T-helper 1 cell treated with Interleukin-12 subunit alpha and Interleukin-12 subunit beta and Interleukin-4 antibody, amounts not matched to agents 30 ng/mL and 1 ng/mL, for 36 hours (primary cell): ENCODE measurements around the gene ENKD1. TPM values are rescaled to one million over a fixed set of nuclear protein-coding genes. Genes with fewer than 3 reads are reported as not detected.

Experiments used
- total RNA-seq: library from RNA; stranded (reverse); gene quantifications from 2 replicates; pipeline ENCODE4 v1.2.3, GENCODE V29; 2022

Gene ENKD1
- total RNA-seq, 1 donor from 2014 or later, result 8.5 TPM

Other genes with a start within 250 kb of the ENKD1 start
- gene HSD11B2, start 235.6 kb downstream of the ENKD1 start, total RNA-seq, result 0.29 TPM in 1 of 2 replicates, not detected in the other
- gene ATP6V0D1, start 185.6 kb downstream of the ENKD1 start, total RNA-seq, result 69.7 and 70.7 TPM in 2 replicates
- not detected in 2 replicates for gene AGRP, start 183.2 kb downstream of the ENKD1 start, total RNA-seq
- gene RIPOR1, start 137.9 kb downstream of the ENKD1 start, total RNA-seq, result 47.9 and 52.6 TPM in 2 replicates
- 75.3 and 79.3 TPM in 2 replicates for gene CTCF, start 104.2 kb downstream of the ENKD1 start, total RNA-seq
- gene CARMIL2, start 21.6 kb downstream of the ENKD1 start, total RNA-seq, result 206 and 225 TPM in 2 replicates
- gene ACD, start 6.5 kb downstream of the ENKD1 start, total RNA-seq, result 39.9 and 42.8 TPM in 2 replicates
- gene PARD6A, start 5.8 kb downstream of the ENKD1 start, total RNA-seq, result 10.2 and 11.1 TPM in 2 replicates
- gene C16orf86, start 64 bp upstream of the ENKD1 start, total RNA-seq, result 1.9 and 3.2 TPM in 2 replicates
- 13.4 and 15.2 TPM in 2 replicates for gene GFOD2, start 52.6 kb upstream of the ENKD1 start, total RNA-seq
- 34.4 and 36.4 TPM in 2 replicates for gene RANBP10, start 139.8 kb upstream of the ENKD1 start, total RNA-seq
- 0.32 and 0.61 TPM in 2 replicates for gene TSNAXIP1, start 140.1 kb upstream of the ENKD1 start, total RNA-seq
- 39.5 and 42.0 TPM in 2 replicates for gene THAP11, start 175.6 kb upstream of the ENKD1 start, total RNA-seq
- gene NUTF2, start 180.2 kb upstream of the ENKD1 start, total RNA-seq, result 126 and 132 TPM in 2 replicates
- 56.0 and 60.9 TPM in 2 replicates for gene CENPT, start 180.9 kb upstream of the ENKD1 start, total RNA-seq
- gene EDC4, start 206.3 kb upstream of the ENKD1 start, total RNA-seq, result 120 and 137 TPM in 2 replicates
- 0.59 TPM in 1 of 2 replicates, not detected in the other for gene NRN1L, start 218.1 kb upstream of the ENKD1 start, total RNA-seq
- gene PSKH1, start 226.5 kb upstream of the ENKD1 start, total RNA-seq, result 24.0 and 24.1 TPM in 2 replicates